OCI-LY3 (cell line): Measurements from ENCODE around the gene RPL21.

Experiments
- CTCF ChIP-seq: fragments of 200-600, 300-600 bp; sonication (generic); IDR thresholded peaks from 2 replicates; pipeline ENCODE4 v1.5.1; 2014; ENCODE audit warnings: antibody characterized with exemption, low read length, low read depth
- EZH2phosphoT487 ChIP-seq: fragments of 200-600 bp; shearing (Covaris generic); IDR thresholded peaks from 2 replicates; pipeline ENCODE4 v1.6.1; 2018; ENCODE audit warnings: antibody characterized with exemption, mixed run types, low read depth

DNA sequence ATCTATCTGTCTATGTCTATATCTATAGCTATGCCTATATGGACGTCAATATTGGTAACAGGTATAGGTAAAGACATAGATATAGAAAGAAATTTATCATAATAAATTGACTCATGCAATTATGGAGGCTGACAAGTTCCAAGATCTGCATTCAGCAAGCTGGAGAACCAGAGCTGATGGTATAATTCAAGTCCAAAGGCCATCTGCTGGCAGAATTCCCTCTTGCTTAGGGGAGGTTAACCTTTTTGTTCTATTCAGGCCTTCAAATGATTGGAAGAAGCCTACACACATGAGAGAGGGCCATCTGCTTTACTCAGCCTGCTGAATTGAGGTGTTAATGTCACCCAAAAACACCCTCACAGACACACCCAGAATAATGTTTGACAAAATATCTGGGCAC is 30.1 kb downstream of the RPL21 start:
- peak; percentile 18 for TF ChIP-seq CTCF
- no peak for TF ChIP-seq EZH2phosphoT487
